Suppressor macrophage treated with lipopolysaccharide for 4 hours (primary cell): ENCODE data around the gene CFAP100.

ENCODE experiments used
- DNase-seq: peaks from one replicate; pipeline ENCODE4 v3.0.0-alpha.2; 2020

The CFAP100 gene

GRCh38 chr3:126484662-126485061, 90.0 kb downstream of the CFAP100 start:
- DNase-seq = no peak

DNA sequence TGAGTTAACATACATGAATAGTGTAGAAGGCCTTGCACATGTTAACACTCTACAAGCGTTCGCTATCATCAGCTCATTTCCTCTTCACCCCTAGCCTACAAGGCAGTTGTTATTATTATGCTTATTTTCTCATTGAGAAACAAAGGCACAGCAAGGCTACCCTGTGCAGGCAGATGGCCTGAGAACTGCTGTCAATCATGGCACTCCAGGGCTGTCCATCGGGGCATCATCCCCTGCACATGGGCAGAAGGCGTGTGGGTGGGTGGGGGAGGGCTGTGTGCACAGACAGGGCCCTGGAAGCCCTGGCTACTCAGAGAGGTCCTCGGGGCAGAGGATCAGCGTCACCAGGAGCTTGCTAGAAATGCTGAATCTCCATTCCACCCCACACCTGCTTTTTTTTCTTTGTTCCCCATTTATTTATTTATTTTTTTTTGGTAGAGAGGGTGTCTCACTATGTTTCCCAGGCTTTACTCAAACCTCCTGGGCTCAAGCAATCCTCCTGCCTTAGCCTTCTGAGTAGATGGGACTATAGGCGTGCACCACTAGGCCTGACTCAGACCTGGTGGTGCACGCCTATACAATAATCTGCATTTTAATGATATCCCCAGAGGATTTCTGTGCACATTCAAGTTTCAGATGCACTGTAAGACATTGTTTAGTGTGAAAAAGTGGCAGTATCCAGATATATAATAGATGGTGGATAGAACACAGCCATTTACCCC, 90.6 kb downstream of the CFAP100 start:
- no peak for DNase-seq

GRCh38 chr3:126485956-126486355, 91.2 kb downstream of the CFAP100 start:
- DNase-seq = no peak
